ENCODE measurements around the gene SCAMP5. TPM values are rescaled to one million over a fixed set of nuclear protein-coding genes. Genes with fewer than 3 reads are reported as not detected.

SCAMP5 gene
- total RNA-seq, 1 experiment from 2014 or later = 4.0 TPM

DNA sequence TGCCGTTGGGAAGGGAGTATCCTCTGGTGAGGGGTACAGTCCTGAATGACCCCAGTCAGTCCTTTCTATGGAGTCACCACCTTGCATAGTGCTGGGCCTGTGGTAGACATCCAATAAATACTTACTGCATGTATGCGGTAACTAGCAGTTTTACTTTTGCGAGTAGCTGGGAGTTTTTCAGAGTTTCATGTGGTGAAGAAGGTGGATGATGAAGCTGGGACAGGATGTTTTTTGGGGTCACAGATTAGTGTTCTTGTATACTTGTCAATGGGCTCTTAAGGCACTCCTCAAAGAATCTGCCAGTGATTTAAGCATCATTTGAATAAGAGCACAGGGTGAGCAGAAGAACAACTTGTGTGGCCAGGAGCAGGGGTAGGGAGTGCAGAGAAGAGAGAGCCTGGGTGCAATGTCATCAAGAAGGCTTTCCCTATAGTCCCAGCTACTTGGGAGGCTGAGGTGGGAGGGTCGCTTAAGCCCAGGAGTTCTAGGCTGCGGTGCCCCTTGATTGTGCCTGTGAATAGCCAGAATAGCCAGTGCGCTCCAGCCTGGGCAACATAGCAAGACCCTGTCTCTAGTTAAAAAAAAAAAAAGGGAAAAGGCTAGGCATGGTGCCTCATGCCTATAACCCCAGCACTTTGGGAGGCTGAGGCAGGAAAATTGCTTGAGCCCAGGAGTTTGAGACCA, 50.1 kb downstream of the SCAMP5 start:
- no peak for DNase-seq (ENCODE audit: low read depth)

DNA sequence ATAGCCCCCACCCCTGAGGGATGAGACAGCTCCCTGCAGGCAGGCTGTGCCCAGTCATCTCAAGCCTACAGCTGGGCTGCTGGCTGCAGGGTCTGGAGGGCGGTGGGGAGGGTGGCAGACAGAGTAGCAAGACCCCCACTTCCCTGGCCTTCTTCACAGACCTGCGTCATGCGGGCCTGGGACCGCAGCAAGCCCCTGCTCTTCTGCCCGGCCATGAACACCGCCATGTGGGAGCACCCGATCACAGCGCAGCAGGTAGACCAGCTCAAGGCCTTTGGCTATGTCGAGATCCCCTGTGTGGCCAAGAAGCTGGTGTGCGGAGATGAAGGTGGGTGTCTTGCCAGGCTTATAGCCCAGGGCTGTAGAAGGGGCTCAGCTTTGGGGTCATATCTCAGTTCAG, 53.0 kb downstream of the SCAMP5 start:
- DNase-seq (ENCODE audit: low read depth) = no peak

DNA sequence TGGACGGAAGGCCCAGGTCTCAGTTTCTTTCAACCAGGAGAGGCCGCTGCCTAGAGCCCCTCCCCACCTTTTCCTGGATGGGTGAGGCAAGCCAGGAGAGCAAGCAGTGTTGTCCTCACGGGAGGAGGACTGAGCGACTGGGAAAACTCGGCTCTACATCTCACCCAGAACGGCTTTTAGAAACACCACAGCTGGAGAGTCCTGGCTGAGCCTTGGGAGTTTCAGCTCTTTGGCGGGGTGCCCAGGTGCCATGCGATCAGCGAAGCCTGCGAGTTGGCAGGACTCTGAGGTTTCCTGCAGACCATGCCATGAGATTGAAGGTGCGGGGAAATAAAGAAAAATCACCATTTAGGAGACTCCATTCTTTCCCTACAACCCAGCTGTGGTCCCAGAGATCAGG, 54.0 kb downstream of the SCAMP5 start:
- DNase-seq (ENCODE audit: low read depth) = no peak

DNA sequence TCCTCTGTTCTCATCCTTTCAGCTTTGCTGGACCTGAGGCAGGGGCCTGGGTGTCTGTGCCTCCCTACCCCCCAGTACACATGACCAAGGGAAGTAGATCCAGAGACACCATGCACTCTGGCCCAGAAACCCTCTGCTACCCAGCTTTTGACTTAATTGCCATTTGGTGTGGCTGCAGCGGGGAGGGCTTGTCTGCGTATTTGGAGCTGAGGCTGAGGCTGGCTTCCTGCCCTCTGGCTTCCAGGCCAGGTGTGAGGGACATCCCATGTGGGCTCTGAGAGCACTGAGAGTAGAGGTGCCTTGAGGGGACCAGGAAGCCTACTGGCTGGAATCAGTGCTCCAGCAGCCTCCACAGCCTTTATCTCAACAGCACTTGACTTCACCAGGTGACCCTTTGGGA, 54.9 kb downstream of the SCAMP5 start:
- no peak for DNase-seq (ENCODE audit: low read depth)

DNA sequence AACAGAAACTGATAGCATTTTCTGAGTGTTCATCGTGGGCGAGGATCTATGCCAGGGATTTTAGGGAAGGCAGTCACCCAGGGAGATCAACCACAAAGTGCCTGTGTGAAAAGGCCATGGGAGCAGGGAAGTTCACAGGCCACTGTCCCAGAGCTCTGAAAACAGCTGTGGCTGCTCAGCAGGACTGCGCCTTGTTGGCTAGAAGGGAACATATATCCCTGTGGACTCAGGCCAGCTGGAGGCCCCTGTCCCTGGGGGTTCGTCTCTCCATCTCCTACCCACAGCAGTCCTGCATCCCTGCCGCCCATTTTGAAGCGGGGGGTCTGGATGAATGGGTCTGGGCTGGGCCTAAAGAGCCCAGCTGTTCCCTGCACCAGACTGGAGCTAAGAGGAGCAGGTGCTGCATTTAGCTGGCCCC, 55.8 kb downstream of the SCAMP5 start:
- DNase-seq (ENCODE audit: low read depth) = no peak

DNA sequence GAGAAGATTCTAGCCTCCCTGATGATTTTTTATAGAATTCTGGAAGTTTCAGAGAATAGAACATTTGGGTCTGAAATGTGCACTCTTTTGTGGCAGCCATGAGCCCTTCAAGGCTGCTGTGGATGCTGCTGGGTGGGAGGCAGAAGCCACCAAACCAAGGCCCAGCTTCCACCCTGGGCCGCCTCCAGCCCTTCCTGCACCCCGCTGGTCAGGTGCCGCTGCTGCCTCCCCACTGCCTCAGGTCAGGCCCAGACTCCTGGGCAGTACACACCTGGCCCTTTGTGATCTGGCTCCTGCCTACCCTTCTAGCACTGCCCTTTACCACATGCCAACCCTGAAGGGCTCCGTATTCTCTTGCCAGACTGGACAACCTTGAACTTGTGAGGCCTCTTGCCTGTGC, 56.3 kb downstream of the SCAMP5 start:
- no peak for DNase-seq (ENCODE audit: low read depth)

DNA sequence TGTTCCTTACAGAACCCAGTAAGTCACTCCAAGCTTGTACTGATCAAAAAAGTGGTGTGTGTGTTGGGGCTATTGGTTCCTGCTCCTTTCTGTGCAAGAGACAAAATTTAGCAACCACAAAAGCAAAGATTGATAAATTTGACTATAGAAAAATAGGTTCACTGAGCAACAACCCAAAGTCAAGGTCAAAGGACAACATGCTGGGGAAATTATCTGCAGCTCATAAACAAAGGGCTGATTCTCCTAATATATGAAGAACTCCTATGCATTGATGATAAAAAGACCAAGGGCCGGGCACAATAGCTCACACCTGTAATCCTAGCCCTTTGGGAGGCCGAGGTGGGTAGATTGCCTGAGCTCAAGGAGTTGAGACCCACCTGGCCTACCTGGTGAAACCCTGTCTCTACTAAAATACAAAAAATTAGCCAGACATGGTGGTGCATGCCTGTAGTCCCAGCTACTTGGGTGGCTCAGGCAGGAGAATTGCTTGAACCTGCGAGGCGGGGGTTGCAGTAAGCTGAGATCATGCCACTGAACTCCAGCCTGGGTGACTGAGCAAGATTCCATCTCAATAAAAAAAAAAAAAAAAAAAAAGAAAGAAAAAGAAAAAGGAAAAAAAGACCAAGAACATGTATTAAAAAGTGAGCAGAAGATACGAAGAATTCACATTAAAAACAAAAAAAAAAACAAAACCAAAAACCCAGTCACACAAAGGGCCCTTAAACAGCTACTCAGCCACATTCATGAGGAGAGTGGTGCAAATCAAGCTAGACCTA, 57.8 kb downstream of the SCAMP5 start:
- no peak for DNase-seq (ENCODE audit: low read depth)

DNA sequence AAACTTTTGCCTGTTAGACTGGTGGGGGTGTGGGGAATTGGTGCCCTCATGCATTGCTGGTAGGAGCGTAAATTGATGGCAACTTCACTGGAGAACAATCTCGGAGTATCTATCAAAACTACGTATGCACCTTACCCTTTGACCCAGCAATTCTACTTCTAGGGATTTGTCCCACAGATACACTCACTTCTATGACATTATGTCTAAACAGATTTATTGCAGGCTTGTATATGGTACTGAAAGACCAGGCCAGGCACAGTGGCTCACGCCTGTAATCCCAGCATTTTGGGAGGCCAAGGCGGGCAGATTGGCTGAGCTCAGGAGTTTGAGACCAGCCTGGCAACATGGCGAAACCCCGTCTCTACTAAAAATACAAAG, 58.4 kb downstream of the SCAMP5 start:
- no peak for DNase-seq (ENCODE audit: low read depth)

DNA sequence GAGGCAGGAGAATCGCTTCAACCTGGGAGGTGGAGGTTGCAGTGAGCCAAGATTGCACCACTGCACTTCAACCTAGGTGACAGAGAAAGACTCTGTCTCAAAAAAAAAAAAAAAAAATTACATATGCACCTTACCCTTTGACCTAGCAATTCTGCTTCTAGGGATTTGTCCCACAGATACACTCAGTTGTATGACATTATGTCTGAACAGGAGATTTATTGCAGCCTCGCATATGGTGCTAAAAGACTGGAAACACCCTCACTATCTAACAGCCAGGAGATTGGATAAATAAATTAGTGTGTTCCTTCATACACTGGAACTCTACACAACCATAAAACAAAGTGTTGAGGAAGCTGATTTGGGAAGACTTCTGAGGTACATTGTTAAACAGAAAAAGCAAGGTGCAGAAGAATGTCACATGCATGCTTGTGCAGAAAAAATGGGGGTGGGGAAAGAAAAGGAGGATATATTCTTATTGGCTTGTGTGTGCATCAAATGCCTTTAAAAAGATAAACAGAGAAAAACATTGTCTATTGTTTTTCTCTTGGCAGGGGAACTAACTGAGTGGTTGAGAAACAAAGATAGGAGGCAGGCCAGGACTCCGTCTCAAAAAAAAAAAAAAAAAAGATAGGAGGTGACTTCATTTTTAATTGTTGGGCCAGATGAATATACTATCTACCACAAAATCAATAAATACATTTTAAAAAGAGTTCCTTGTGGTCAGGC, 59.0 kb downstream of the SCAMP5 start:
- DNase-seq (ENCODE audit: low read depth) = no peak

DNA sequence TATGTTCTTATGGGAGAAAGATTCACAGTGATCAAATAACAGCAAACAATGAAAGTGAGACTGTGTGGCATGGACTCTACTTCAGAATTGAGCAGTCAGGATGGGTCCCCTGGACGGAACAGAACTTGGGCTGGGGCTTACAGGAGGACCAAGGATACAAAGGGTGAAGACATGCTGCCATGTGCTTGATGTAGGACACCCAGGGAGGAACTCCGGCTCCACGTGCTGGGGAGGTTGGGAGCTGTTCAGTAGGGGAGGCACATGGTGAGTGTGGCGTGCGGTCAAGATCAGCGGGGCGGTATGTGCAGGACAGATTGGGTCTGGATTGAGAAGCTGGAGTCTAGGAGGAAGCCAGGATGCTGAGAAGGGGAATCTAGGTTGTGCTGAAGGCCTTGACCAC, 60.7 kb downstream of the SCAMP5 start:
- no peak for DNase-seq (ENCODE audit: low read depth)

DNA sequence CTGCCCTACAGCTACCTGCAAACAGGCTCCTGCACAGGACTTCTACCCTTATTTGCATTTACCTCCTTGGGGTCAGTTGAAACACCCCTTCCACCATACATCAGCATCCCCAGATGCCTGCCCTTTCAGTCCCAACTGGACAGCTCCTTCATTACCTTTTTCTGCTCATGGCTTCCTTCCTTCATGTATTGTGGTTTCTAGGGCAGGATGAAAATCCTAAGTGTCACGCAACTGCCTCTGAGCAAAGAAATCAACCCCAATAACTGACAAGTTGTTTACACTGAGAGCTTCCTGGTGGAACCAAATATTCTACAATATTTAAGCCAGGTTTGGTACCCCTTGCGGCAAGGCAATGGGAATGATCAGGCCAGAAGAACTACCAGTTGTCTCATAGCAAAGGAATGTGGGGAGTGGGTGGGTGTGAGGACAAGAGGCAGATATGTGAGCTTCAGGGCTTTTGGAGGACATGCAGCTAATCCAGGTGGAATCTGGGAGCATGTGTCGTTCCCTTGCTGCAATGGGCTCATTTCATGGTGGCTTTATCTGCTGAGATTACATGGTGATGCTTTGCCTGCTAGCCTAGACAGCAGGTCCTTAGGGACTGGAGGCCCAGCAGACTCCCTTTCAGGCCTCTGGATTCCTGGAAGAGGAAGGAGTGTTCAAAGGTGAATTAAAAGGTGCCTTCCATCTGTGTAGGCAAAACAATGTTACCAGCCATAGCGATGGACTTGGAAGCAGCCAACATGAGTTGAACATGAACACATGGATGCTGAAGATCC, 63.0 kb downstream of the SCAMP5 start:
- no peak for DNase-seq (ENCODE audit: low read depth)

DNA sequence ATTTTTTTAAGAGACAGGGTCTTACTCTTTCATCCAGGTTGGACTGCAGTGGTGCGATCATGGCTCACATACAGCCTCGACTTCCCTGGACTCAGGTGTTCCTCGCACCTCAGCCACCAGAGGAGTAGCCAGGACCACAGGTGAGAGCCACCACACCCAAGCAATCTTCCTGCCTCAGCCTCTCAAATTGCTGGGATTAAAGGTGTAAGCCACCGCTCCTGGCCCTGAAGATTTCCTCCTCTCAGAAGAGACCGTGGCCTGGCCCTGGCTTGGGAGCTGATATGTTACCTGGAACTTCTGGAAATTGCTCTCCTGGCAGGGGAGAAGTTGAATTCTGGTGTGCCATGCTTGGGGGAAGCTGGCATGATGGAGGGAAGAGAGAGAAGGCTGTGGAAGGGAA, 64.2 kb downstream of the SCAMP5 start:
- no peak for DNase-seq (ENCODE audit: low read depth)

DNA sequence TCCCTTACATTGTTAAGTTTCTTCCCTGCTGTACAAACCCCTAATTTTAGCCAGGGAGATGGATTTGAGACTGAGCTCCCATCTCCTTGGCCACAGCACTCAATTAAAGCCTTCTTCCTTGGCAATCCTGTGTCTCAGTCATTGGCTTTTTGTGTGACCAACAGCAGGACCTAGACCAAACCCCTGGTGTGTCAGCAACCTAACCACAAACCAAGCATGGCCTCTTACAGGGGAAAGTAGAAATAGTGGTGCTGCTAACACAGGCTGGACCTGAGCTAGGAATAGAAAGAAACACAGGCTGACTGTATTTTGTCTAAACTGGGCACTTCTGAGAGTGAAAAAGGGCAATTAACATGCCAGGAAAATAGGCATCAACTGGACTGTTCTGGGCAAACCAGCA, 65.9 kb downstream of the SCAMP5 start:
- DNase-seq (ENCODE audit: low read depth) = peak; percentile 88

DNA sequence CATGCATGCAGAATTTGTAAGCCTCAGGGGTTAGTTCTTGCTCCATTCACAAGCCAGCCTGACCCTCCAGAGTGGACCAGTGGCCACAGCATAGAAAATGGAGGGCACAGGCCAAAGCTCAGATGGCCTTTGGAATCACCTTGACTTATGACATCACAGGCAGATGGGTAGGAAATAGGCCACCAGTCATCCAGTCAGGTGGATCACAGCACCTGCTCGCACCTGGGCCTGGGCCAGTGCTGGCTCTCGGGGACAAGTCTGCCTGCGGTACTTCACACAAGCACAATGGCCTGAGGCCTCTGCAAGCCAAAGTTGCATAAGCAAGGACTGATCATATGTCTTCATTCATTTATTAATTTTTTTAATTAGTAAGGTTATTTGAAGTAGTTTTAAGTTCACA, 67.3 kb downstream of the SCAMP5 start:
- no peak for DNase-seq (ENCODE audit: low read depth)

DNA sequence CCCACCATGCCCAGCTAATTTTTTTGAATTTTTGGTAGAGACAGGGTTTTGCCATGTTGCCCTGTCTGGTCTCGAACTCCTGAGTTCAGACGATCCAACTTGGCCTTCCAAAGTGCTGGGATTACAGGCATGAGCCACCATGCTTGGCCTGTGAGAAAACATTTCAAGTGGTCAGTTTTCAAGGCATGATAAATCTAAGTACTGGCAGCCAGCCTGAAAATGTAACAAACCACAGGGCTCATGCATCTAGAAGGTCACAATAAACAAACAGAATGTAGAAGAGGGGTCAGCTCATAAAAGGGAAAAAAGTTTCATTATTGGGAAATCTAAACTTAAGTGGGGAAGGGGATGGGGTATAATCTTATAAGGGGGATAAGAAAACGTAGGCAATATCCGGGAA, 68.0 kb downstream of the SCAMP5 start:
- DNase-seq (ENCODE audit: low read depth) = peak; percentile 84

DNA sequence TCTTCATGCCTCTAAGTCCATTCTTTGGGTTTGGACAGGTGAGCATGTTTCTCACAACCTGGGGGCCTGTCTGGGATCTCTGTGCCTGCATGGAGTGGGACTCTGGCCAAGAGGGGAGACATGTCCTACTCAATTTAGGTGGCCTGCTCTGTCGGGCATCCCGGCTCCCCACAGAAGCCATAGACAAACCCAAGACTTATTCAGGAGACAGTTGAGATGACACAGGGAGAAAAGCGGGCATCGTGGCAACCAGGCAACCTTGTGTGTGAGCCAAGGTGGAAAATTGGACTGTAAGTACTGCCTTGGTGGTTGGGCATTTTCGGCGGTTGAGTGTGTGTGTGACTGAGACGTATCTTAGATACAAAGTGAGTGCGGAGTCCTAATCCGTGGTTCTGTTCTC, 68.5 kb downstream of the SCAMP5 start:
- no peak for DNase-seq (ENCODE audit: low read depth)

DNA sequence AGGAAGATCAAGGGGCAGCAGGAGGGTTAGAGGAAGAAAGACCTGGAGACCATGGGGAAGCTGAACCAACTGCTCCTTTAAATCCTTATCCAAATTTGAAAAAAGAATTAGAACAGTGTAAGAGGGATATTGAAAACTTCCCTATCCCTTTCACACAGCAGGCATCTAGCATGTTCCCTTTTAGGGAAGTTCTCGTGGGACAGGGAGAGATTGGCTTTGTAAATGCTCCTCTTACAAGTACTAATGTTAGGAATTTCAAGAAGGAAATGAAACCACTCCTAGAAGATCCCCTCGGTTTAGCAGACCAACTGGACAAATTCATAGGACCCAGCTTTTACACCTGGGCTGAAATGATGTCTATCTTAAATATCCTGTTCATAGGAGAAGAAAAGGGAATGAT, 69.5 kb downstream of the SCAMP5 start:
- DNase-seq (ENCODE audit: low read depth) = no peak

DNA sequence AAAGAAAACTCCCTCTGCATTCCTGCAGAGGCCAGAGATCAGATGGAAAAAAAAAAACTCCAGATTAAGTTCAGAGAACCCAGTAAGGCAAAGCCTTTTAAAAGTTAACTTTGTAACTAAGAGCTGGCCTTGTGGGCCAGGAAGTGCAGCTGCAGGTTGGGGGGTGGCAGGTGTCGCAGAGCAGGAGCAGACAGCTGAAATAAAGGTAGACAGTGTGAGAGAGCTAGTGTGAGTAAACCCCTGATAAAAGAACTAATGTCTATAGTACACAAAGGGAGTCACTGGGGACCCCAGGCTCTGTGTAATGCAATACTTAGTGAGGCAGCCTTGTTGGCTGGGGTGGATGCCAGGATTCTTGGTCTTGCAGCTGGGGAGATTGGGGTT, 70.1 kb downstream of the SCAMP5 start:
- peak; percentile 44 for DNase-seq (ENCODE audit: low read depth)

DNA sequence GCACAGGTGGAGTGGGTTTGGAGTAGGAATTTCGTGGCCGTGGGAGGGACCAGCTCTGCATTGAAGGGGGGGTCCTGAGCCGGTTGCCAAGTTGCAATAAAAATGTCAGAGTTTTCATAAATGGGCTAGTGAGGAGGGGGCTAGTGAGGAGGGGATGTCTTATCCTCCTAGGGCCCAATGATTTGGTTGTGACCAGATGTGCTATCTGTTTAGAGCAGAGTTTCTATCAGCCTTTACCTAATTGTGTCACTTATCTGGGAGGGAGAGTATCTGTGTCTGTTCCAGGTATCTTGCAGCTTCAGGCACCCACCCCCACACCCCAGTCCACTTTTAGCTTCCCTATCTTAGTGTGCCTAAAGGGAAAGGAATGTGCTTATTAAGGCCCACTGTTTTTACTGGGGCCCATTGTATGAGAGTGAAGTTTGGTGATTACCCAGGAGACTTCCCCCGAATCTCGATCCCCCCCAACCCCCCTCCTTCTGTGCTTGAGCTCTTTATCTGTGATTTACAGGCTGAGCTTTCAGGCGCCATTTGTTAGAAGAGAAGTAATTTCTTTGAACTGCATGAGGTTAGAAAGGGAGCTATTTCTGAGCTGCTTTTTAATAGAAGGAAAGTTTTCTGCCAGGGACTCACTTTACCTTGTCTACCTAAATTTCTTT, 70.6 kb downstream of the SCAMP5 start:
- DNase-seq (ENCODE audit: low read depth) = peak; percentile 45

DNA sequence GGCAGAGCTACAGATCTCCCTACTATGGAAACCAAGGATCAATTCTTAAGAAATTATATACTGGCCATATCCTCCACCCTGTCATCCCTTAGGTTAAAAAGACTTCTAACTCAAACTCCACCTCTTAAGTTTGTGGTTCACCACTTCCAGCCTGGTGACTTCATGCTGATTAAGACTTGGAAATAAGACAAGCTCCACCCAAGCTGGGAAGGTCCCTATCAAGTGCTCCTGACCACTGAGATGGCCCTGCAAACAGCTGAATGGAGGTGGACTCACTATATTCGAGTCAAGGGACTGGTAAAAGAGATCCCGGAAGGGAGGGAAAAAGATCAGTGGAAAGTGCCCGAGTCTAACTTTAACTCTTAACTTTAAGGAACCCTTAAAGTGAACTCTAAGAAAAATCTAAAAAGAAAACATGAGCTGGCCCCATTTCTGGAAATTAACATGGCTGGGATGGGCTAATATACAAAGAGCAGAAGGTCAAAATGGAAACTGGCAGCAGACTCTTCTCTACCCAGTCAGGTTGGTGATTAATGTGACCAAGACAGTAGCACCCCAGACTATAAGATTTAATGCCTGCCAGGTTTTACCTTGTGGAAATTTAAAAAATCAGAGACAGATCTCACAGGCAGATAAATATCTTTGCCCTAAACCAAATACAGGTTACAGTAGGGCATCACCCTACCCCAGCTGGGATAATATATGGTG, 71.9 kb downstream of the SCAMP5 start:
- peak; percentile 95 for DNase-seq (ENCODE audit: low read depth)

DNA sequence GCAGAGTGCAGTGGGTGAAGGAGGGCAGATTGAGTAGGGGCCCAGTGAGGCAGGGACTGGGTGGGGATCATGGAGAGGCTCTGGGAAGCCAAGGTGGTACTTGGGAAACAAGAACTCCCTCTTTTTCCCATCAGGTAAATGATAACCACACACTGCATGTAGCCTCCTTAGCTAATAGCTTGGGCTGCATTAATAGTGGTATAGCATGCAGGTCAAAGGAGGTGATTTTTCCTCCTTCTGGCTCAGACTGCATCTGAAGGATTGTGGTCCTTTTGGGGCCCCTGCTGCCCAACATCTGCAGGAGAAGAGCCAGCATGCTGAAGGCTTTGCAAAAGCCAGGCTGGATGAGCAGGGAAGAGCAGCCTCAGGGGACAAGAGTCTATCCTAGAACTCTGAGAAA, 73.4 kb downstream of the SCAMP5 start:
- no peak for DNase-seq (ENCODE audit: low read depth)
